ENCODE data around the gene TAGAP.

Gene TAGAP

GRCh38 chr6:159044899-159045727 is at the start of gene TAGAP:
Gene TAGAP (minus strand): TSS chr6:159044991. CDS start chr6:159044146, 845 bp downstream.
- peak in 16 of 56 donors; percentile 3 to 59 (median 18) for DNase-seq

- DNase-seq = no peak
Observed at GRCh38 chr6:159093609-159094443, 49.0 kb upstream of the TAGAP start.

GRCh38 chr6:159092631-159093030 is 47.8 kb upstream of the TAGAP start:
- no peak for DNase-seq

- DNase-seq = no peak
Observed at GRCh38 chr6:159090530-159091480, 46.0 kb upstream of the TAGAP start.

GRCh38 chr6:159089909-159090308 is 45.1 kb upstream of the TAGAP start:
- DNase-seq = no peak

GRCh38 chr6:159089443-159089842 is 44.7 kb upstream of the TAGAP start:
- DNase-seq = no peak

- DNase-seq = no peak
Observed at GRCh38 chr6:159086033-159086618, 41.3 kb upstream of the TAGAP start.

GRCh38 chr6:159085396-159085895 is 40.7 kb upstream of the TAGAP start:
- DNase-seq = no peak

- no peak for DNase-seq
Observed at GRCh38 chr6:159084493-159085091, 39.8 kb upstream of the TAGAP start.

GRCh38 chr6:159083146-159083545 is 38.4 kb upstream of the TAGAP start:
- DNase-seq = no peak

- DNase-seq = no peak
Observed at GRCh38 chr6:159082039-159082815, 37.4 kb upstream of the TAGAP start.

- no peak for DNase-seq
Observed at GRCh38 chr6:159080217-159080976, 35.6 kb upstream of the TAGAP start.

- DNase-seq = no peak
Observed at GRCh38 chr6:159079367-159079766, 34.6 kb upstream of the TAGAP start.

GRCh38 chr6:159077123-159077522 is 32.3 kb upstream of the TAGAP start:
- no peak for DNase-seq

GRCh38 chr6:159075506-159076228 is 30.9 kb upstream of the TAGAP start:
- DNase-seq = peak in 9 of 56 donors; percentile 6 to 37 (median 22)

GRCh38 chr6:159074876-159075275 is 30.1 kb upstream of the TAGAP start:
- DNase-seq = no peak

GRCh38 chr6:159074120-159074684 is 29.4 kb upstream of the TAGAP start:
- peak in 45 of 56 donors; percentile 3 to 87 (median 44) for DNase-seq

All from amygdala (tissue), 56 donors.